Urinary bladder (tissue), 4 donors: Measurements from ENCODE around the gene TMCC1. TPM values are rescaled to one million over a fixed set of nuclear protein-coding genes. Genes with fewer than 3 reads are reported as not detected.
A peak's percentile ranks its signal among the peaks of the same experiment; 100 is the strongest.
"Not testable (repeated sequence)": the region's sequence is repeated elsewhere in the genome, so short reads cannot be mapped to it uniquely, and the experiment has no call there.

Source experiments
- DNase-seq: peaks from one replicate; pipeline ENCODE4 v3.0.0-alpha.2; 2015; ENCODE audit errors: extremely low spot score
- H3K27ac ChIP-seq: one replicate; pipeline ENCODE4 v1.5.1; 2013; ENCODE audit warnings: low read depth, mild to moderate bottlenecking, moderate library complexity
- H3K36me3 ChIP-seq: one replicate; pipeline ENCODE4 v1.6.1; 2013; ENCODE audit warnings: mild to moderate bottlenecking, moderate library complexity; ENCODE audit not compliant: insufficient read depth
- H3K4me1 ChIP-seq: one replicate; pipeline ENCODE4 v1.6.1; 2013; ENCODE audit warnings: mild to moderate bottlenecking, moderate library complexity; ENCODE audit not compliant: insufficient read depth
- H3K4me3 ChIP-seq: one replicate; pipeline ENCODE4 v1.5.1; 2013; ENCODE audit warnings: low read depth, low read length
- WGBS: extraction: QIAGEN DNeasy Blood & Tissue Kit; methylation state at CpG from one replicate; pipeline ENCODE4 v1.1.7; 2013; 5-methylcytosine and 5-hydroxymethylcytosine counted together
- polyA plus RNA-seq: library from polyadenylated mRNA; stranded (reverse); fragments of 200-250 nt; gene quantifications from one replicate; pipeline ENCODE4 v1.2.3, GENCODE V29; 2013
- total RNA-seq: library from RNA; depleted of rRNA; stranded (reverse); fragments of >200 nt; gene quantifications from one replicate; pipeline ENCODE4 v1.2.3, GENCODE V29; 2014
- donor health status: healthy with polysubstance abuse.
- donor health status: healthy.

Gene TMCC1
- total and polyA plus RNA-seq, 2 donors, result 14.5 to 44.1 TPM

- H3K27ac ChIP-seq, H3K4me3 ChIP-seq, DNase-seq, H3K4me1 ChIP-seq, H3K36me3 ChIP-seq: not testable (repeated sequence)
- WGBS, result 95% methylated on average over 2 of the region's 2 CpGs
Measured at GRCh38 chr3:129874479-129874878, 19.0 kb downstream of the TMCC1 start.

- no peak for DNase-seq
- Histone ChIP-seq H3K4me3 (no peak overlapping the region), H3K27ac (no peak overlapping the region), H3K36me3 (peaks cover 2% of the 10 kb centered on the region), H3K4me1 (no peaks in the 10 kb centered on the region)
- WGBS, result 98% methylated on average over 2 of the region's 2 CpGs
Measured at GRCh38 chr3:129868912-129869311, 24.6 kb downstream of the TMCC1 start.

- Histone ChIP-seq H3K4me1 (no peaks in the 10 kb centered on the region), H3K27ac (no peak overlapping the region), H3K4me3 (no peak overlapping the region), H3K36me3 (peaks cover 2% of the 10 kb centered on the region)
- WGBS, result 56% methylated on average over 5 of the region's 5 CpGs
- no peak for DNase-seq
Measured at GRCh38 chr3:129867506-129868124, 25.9 kb downstream of the TMCC1 start.

GRCh38 chr3:129865806-129866205 lies 27.7 kb downstream of the TMCC1 start:
- Histone ChIP-seq H3K4me1 (no peaks in the 10 kb centered on the region), H3K27ac (no peak overlapping the region), H3K36me3 (peaks cover 2% of the 10 kb centered on the region), H3K4me3 (no peak overlapping the region)
- DNase-seq, result no peak
- 94% methylated on average over 2 of the region's 2 CpGs for WGBS

- H3K36me3 ChIP-seq, result peaks cover 2% of the 10 kb centered on the region
- H3K27ac ChIP-seq, result no peak overlapping the region
- no peak for DNase-seq
- WGBS, result 88% methylated on average over 1 of the region's 1 CpG
- H3K4me1 ChIP-seq, result no peaks in the 10 kb centered on the region
- no peak overlapping the region for H3K4me3 ChIP-seq
Measured at GRCh38 chr3:129864519-129864918, 29.0 kb downstream of the TMCC1 start.

GRCh38 chr3:129859272-129859671 lies 34.2 kb downstream of the TMCC1 start:
- WGBS, result 96% methylated on average over 4 of the region's 4 CpGs
- DNase-seq, result no peak
- H3K36me3 ChIP-seq, result peaks cover 2% of the 10 kb centered on the region
- H3K4me1 ChIP-seq, result peaks cover 1% of the 10 kb centered on the region
- H3K4me3 ChIP-seq, result no peak overlapping the region
- no peak overlapping the region for H3K27ac ChIP-seq

- no peak for DNase-seq
- Histone ChIP-seq H3K36me3 (no peaks in the 10 kb centered on the region), H3K4me1 (peaks cover 1% of the 10 kb centered on the region), H3K4me3 (no peak overlapping the region), H3K27ac (no peak overlapping the region)
- 97% methylated on average over 1 of the region's 1 CpG for WGBS
Measured at GRCh38 chr3:129857899-129858298, 35.6 kb downstream of the TMCC1 start.

- H3K27ac ChIP-seq, H3K36me3 ChIP-seq, DNase-seq, H3K4me1 ChIP-seq, H3K4me3 ChIP-seq: not testable (repeated sequence)
- 66% methylated on average over 5 of the region's 5 CpGs for WGBS
Measured at GRCh38 chr3:129856790-129857189, 36.7 kb downstream of the TMCC1 start.

- 80% methylated on average over 5 of the region's 5 CpGs for WGBS
- no peak for DNase-seq
- Histone ChIP-seq H3K36me3 (no peaks in the 10 kb centered on the region), H3K4me3 (no peak overlapping the region), H3K4me1 (peaks cover 1% of the 10 kb centered on the region), H3K27ac (no peak overlapping the region)
Measured at GRCh38 chr3:129855832-129856419, 37.6 kb downstream of the TMCC1 start.

GRCh38 chr3:129855170-129855831 lies 38.2 kb downstream of the TMCC1 start:
- Histone ChIP-seq H3K4me3 (no peak overlapping the region), H3K36me3 (no peaks in the 10 kb centered on the region), H3K4me1 (peaks cover 1% of the 10 kb centered on the region), H3K27ac (no peak overlapping the region)
- WGBS, result 55% methylated on average over 2 of the region's 2 CpGs
- no peak for DNase-seq

- 98% methylated on average over 1 of the region's 1 CpG for WGBS
- no peak for DNase-seq
- peak overlapping the region; percentile 23 for H3K27ac ChIP-seq
Measured at GRCh38 chr3:129854460-129854859, 39.1 kb downstream of the TMCC1 start.

GRCh38 chr3:129845956-129846355 lies 47.6 kb downstream of the TMCC1 start:
- DNase-seq, result no peak
- WGBS, result 71% methylated on average over 2 of the region's 2 CpGs
- H3K36me3 ChIP-seq, result no peaks in the 10 kb centered on the region
- H3K27ac ChIP-seq, result no peak overlapping the region
- H3K4me1 ChIP-seq, result no peaks in the 10 kb centered on the region
- no peak overlapping the region for H3K4me3 ChIP-seq

More at GRCh38 chr3:129854460-129854859, 39.1 kb downstream of the TMCC1 start:
- H3K4me1 ChIP-seq, result peaks cover 1% of the 10 kb centered on the region
- no peaks in the 10 kb centered on the region for H3K36me3 ChIP-seq
- no peak overlapping the region for H3K4me3 ChIP-seq

- 95% methylated on average over 5 of the region's 5 CpGs for WGBS
- H3K27ac ChIP-seq, result no peak overlapping the region
- peaks cover 3% of the 10 kb centered on the region for H3K4me1 ChIP-seq
- H3K4me3 ChIP-seq, result no peak overlapping the region
- no peak for DNase-seq
- H3K36me3 ChIP-seq, result no peaks in the 10 kb centered on the region
Measured at GRCh38 chr3:129840707-129841360, 52.7 kb downstream of the TMCC1 start.

GRCh38 chr3:129838086-129838485 lies 55.4 kb downstream of the TMCC1 start:
- Histone ChIP-seq H3K36me3 (no peaks in the 10 kb centered on the region), H3K4me1 (peaks cover 3% of the 10 kb centered on the region), H3K27ac (no peak overlapping the region), H3K4me3 (no peak overlapping the region)
- DNase-seq, result no peak
- 83% methylated on average over 6 of the region's 6 CpGs for WGBS
